GM23338 (cell line): ENCODE data around the gene ERO1B. TPM values are rescaled to one million over a fixed set of nuclear protein-coding genes. Genes with fewer than 3 reads are reported as not detected.

ENCODE experiments used
- ATAC-seq: fragments of 200-7000 bp; cut with Tn5 transposase; 3 replicates; pipeline ENCODE4 v1.9.1; 2020
- DNase-seq: peaks from one replicate; pipeline ENCODE4 v3.0.0-alpha.2; 2015; ENCODE audit warnings: low spot score
- H2AFZ ChIP-seq: fragments of 200-600 bp; sonication (generic); 2 replicates; pipeline ENCODE4 v1.8.0; 2016; ENCODE audit warnings: antibody characterized with exemption, mild to moderate bottlenecking, moderate library complexity
- H3F3A ChIP-seq: fragments of 200-600 bp; sonication (generic); replicated peaks from 2 replicates; pipeline ENCODE4 v1.8.0; 2017; ENCODE audit warnings: antibody characterized with exemption, mixed run types, low read depth
- H3K27ac ChIP-seq: fragments of 200-600 bp; sonication (generic); 2 replicates; pipeline ENCODE4 v1.6.1; 2016; ENCODE audit warnings: low read depth
- H3K27me3 ChIP-seq: fragments of 200-600 bp; sonication (generic); 2 replicates; pipeline ENCODE4 v1.8.0; 2016; ENCODE audit warnings: mild to moderate bottlenecking, mixed run types, moderate library complexity; ENCODE audit not compliant: insufficient read depth
- H3K36me3 ChIP-seq: fragments of 200-600 bp; sonication (generic); 2 replicates; pipeline ENCODE4 v1.8.0; 2016; ENCODE audit warnings: mild to moderate bottlenecking; ENCODE audit not compliant: insufficient read depth
- H3K4me1 ChIP-seq: fragments of 200-600 bp; sonication (generic); 2 replicates; pipeline ENCODE4 v1.8.0; 2016; ENCODE audit warnings: mild to moderate bottlenecking, moderate library complexity; ENCODE audit not compliant: insufficient read depth
- H3K4me2 ChIP-seq: fragments of 200-600 bp; sonication (generic); 2 replicates; pipeline ENCODE4 v1.7.1; 2017; ENCODE audit warnings: mixed run types
- H3K4me3 ChIP-seq: fragments of 200-600 bp; sonication (generic); 2 replicates; pipeline ENCODE4 v1.6.1; 2016; ENCODE audit warnings: mixed run types
- H3K79me2 ChIP-seq: fragments of 200-600 bp; sonication (generic); replicated peaks from 2 replicates; pipeline ENCODE4 v1.8.0; 2017; ENCODE audit warnings: mild to moderate bottlenecking; ENCODE audit not compliant: insufficient read depth
- H3K9me2 ChIP-seq: fragments of 200-600 bp; sonication (generic); 2 replicates; pipeline ENCODE4 v1.8.0; 2017; ENCODE audit not compliant: insufficient read depth
- H4K20me1 ChIP-seq: fragments of 200-600 bp; sonication (generic); replicated peaks from 2 replicates; pipeline ENCODE4 v1.8.0; 2017; ENCODE audit warnings: mild to moderate bottlenecking; ENCODE audit not compliant: insufficient read depth
- H3K27ac Mint-ChIP-seq: 2 replicates; pipeline ENCODE4 v1.8.0; 2020; ENCODE audit warnings: inconsistent platforms, mild to moderate bottlenecking, moderate library complexity, mixed read lengths
- H3K27me3 Mint-ChIP-seq: 3 replicates; pipeline ENCODE4 v1.8.0; 2022; ENCODE audit warnings: low read depth, mild to moderate bottlenecking, moderate library complexity, mixed read lengths, inconsistent platforms; ENCODE audit not compliant: insufficient read depth, poor library complexity
- H3K36me3 Mint-ChIP-seq: 3 replicates; pipeline ENCODE4 v1.8.0; 2021; ENCODE audit warnings: low read depth, mild to moderate bottlenecking, inconsistent platforms, moderate library complexity, mixed read lengths
- H3K4me1 Mint-ChIP-seq: 3 replicates; pipeline ENCODE4 v1.8.0; 2020; ENCODE audit warnings: mild to moderate bottlenecking, inconsistent platforms, mixed read lengths
- H3K4me3 Mint-ChIP-seq: 3 replicates; pipeline ENCODE4 v1.8.0; 2021; ENCODE audit warnings: moderate library complexity, mild to moderate bottlenecking, inconsistent platforms, mixed read lengths
- H3K9me3 Mint-ChIP-seq: 3 replicates; pipeline ENCODE4 v1.8.0; 2020; ENCODE audit warnings: moderate library complexity, mild to moderate bottlenecking, inconsistent platforms, mixed read lengths
- ETS1 ChIP-seq: IDR thresholded peaks from 2 replicates; pipeline ENCODE4 v1.6.1; 2016; ENCODE audit warnings: antibody characterized with exemption
- NANOG ChIP-seq: IDR thresholded peaks from 2 replicates; pipeline ENCODE4 v1.6.1; 2016; ENCODE audit warnings: antibody characterized with exemption, borderline replicate concordance
- POLR2AphosphoS5 ChIP-seq: IDR thresholded peaks from 2 replicates; pipeline ENCODE4 v1.6.1; 2016; ENCODE audit warnings: antibody characterized with exemption, low read depth
- REST ChIP-seq: IDR thresholded peaks from one replicate; pipeline ENCODE4 v1.6.1; 2018; ENCODE audit warnings: antibody characterized with exemption; ENCODE audit not compliant: unreplicated experiment
- ZNF462 ChIP-seq: fragments of 250-450 bp; sonication (Bioruptor Pico); IDR thresholded peaks from 2 replicates; pipeline ENCODE4 v1.5.0; 2020; ENCODE audit warnings: mild to moderate bottlenecking, moderate library complexity
- polyA plus RNA-seq: library from polyadenylated mRNA; unstranded; fragments of >200 nt; fragmentation: Nextera tagmentation; extraction: Ambion mirVana; gene quantifications from 2 replicates; pipeline ENCODE4 v1.2.1, GENCODE V29; 2016
- total RNA-seq: library from RNA; depleted of rRNA; stranded (reverse); fragments of >200 nt; shearing (Covaris generic); gene quantifications from 2 replicates; pipeline ENCODE4 v1.2.3, GENCODE V29; 2014

Gene ERO1B
- total and polyA plus RNA-seq, 2 experiments from 2014 or later: 2.4 to 3.6 TPM

GRCh38 chr1:236322566-236323409, 41.0 kb upstream of the ERO1B start:
- H3K36me3 ChIP-seq: no peaks in the 10 kb centered on the region
- Mint-ChIP-seq H3K36me3 (peaks cover 11% of the 10 kb centered on the region), H3K27me3 (peaks cover 4% of the 10 kb centered on the region), H3K4me1 (no peaks in the 10 kb centered on the region), H3K27ac (no peak overlapping the region), H3K4me3 (no peak overlapping the region), H3K9me3 (peaks cover 25% of the 10 kb centered on the region)
- no peak for TF ChIP-seq REST
- TF ChIP-seq POLR2AphosphoS5: no peak
- no peak for TF ChIP-seq NANOG
- TF ChIP-seq ETS1: no peak
- H3K4me1 ChIP-seq: no peaks in the 10 kb centered on the region
- H3F3A ChIP-seq: no peaks in the 10 kb centered on the region
- no peak overlapping the region for H3K4me2 ChIP-seq
- H3K79me2 ChIP-seq: no peaks in the 10 kb centered on the region
- H3K9me2 ChIP-seq: no peaks in the 10 kb centered on the region
- no peak overlapping the region for H2AFZ ChIP-seq
- H3K4me3 ChIP-seq: no peak overlapping the region
- DNase-seq (no peak), ATAC-seq (no peak)
- H3K27me3 ChIP-seq: no peaks in the 10 kb centered on the region
- no peaks in the 10 kb centered on the region for H4K20me1 ChIP-seq
- H3K27ac ChIP-seq: no peak overlapping the region

- no peaks in the 10 kb centered on the region for H3F3A ChIP-seq
- H3K27me3 Mint-ChIP-seq: peaks cover 4% of the 10 kb centered on the region
- H2AFZ ChIP-seq: no peak overlapping the region
- peaks cover 25% of the 10 kb centered on the region for H3K9me3 Mint-ChIP-seq
- H3K79me2 ChIP-seq: no peaks in the 10 kb centered on the region
- H4K20me1 ChIP-seq: no peaks in the 10 kb centered on the region
- H3K4me1 Mint-ChIP-seq: no peaks in the 10 kb centered on the region
- H3K36me3 Mint-ChIP-seq: peaks cover 11% of the 10 kb centered on the region
- no peaks in the 10 kb centered on the region for H3K4me1 ChIP-seq
- no peaks in the 10 kb centered on the region for H3K27me3 ChIP-seq
- H3K27ac Mint-ChIP-seq: no peak overlapping the region
- H3K4me3 Mint-ChIP-seq: no peak overlapping the region
- no peak for ATAC-seq
- H3K4me3 ChIP-seq: no peak overlapping the region
- H3K4me2 ChIP-seq: no peak overlapping the region
- no peak overlapping the region for H3K27ac ChIP-seq
- DNase-seq: no peak
- no peaks in the 10 kb centered on the region for H3K9me2 ChIP-seq
- no peaks in the 10 kb centered on the region for H3K36me3 ChIP-seq
- TF ChIP-seq ZNF462 (CRISPR knock-in tag) (no peak), ETS1 (no peak)
These were observed 39.3 kb upstream of the ERO1B start for GRCh38 chr1:236321101-236321500.
